GM19372 (cell line): Measurements from ENCODE around the gene FNDC3B.
"Not testable (repeated sequence)": the region's sequence is repeated elsewhere in the genome, so short reads cannot be mapped to it uniquely, and the experiment has no call there.

ENCODE experiments used
- ATAC-seq: cut with Tn5 transposase; IDR thresholded peaks from one replicate; pipeline ENCODE4 v1.9.1; 2021; ENCODE audit warnings: mild to moderate bottlenecking, low read depth, moderate library complexity; ENCODE audit not compliant: unreplicated experiment

Gene FNDC3B

DNA sequence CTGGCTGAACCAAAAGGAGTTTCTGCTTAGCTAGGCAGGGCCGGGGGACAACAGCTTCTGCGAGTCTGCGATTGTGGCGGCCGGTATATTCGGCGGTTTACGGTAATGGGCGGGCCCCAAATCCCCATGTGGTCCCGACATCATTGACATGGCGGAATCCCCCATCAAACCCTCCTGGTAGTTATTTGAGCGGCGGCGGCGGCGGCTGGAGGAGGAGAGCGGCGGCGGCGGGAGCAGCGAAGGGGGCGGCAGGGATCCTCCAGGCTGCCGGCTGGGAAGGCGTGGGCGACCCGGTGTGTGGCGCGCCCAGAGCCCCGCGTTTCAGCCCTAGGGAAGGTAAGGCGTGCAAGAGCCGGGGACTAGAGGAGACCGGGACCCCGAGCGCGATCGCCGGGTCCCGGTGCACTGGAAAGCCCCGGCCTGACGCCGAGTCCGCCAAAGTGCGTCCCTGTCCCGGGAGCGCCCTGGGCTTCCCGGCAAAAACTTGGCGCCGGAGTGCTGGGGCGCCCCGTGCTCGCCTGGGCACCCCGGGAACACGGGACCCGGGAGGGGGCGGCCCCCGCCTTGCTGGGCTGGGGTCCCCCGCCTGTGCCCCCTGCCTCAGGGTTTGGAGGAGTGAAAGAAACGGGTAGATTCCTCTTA, at the start of gene FNDC3B:
FNDC3B (plus strand) TSS at position 143 of the 642 bp plus-strand sequence. CDS start 72,902 bp downstream, outside the sequence.
- ATAC-seq = peak; percentile 70

DNA sequence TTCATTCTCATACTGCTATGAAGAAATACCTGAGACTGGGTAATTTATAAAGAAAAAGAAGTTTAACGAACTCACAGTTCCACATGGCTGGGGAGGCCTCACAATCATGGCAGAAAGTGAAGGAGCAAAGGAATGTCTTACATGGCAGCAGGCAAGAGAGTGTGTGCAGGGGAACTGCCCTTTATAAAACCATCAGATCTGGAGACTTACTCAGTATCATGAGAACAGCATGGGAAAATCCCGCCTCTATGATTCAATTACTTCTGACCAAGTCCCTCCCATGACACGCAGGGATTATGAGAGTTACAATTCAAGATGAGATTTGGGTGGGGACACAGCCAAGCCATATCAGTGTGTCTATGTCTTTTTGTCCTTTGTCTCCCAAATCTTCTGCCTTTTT, 49.1 kb upstream of the FNDC3B start:
- ATAC-seq = not testable (repeated sequence)

DNA sequence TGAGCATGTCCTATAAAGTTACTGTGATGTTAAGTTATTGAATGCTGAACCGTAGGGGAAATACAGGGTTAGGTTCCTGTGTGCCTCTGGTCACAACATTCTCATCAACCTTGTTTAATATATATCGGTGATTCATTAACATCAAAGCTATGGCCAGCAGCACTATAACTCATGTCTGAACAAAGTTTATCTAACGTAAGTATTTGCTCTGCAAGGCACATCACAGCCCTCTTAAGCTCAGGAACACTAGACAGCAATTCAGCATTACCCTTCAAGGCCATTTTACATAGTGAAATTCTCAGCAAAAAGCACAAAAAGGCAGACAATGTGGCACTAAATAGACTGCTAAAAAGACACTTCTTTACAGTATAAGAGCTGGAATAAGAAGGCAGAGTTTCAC, 48.2 kb upstream of the FNDC3B start:
- ATAC-seq = no peak

DNA sequence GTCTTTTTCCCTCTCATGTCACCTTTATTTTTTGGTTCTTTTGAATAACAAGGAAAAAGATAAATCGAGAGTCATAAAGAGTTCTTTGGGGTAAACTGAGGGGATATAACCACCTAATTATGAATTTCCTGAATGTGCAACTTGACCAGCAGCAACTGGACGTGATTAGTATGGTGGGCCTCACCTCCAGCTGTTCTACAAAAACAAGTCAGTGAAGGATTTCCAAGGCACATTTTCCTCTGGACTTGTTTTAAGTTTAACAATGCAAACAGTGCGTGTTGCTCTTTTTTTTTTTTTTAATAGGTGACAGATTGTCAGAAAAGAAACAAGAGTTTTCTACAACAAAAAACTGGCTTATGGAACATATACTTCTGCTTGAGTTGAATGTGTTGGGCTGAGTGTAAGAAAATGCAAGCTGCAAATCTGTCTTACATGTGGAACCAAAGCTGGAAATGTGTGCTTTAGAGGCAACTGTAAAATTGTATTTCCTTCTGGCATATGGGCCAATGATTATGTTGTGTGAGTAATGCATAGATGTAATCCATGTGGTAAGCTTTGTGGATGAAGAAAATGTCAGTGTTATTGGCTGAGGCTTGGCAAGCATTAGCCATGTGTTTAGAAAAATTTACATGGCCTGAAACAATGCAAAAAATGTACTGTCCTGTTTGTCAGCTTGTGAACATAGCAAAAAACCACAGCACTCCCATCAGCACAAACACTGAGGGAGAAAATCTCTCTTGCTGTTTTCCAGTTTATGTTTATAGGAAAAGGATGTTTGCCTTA, 44.5 kb upstream of the FNDC3B start:
- ATAC-seq = no peak

DNA sequence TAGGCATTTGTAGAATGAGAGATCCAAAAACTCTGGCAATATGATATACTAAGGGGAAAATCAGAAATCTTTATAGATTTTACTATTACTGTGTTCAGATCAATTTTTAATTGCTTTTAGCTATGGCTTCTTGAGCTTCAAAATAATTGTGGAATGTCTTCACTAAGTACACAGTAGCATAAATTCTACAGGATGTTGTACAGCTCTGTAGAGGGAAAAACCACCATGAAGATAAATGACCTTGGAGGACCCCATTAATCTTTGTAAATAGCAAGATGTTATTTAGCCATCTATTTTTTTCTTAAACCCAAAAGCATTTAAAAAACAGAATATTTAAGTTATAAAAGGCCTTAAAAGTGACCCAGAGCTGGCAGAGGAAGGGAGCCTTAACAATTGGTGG, 43.9 kb upstream of the FNDC3B start:
- no peak for ATAC-seq

DNA sequence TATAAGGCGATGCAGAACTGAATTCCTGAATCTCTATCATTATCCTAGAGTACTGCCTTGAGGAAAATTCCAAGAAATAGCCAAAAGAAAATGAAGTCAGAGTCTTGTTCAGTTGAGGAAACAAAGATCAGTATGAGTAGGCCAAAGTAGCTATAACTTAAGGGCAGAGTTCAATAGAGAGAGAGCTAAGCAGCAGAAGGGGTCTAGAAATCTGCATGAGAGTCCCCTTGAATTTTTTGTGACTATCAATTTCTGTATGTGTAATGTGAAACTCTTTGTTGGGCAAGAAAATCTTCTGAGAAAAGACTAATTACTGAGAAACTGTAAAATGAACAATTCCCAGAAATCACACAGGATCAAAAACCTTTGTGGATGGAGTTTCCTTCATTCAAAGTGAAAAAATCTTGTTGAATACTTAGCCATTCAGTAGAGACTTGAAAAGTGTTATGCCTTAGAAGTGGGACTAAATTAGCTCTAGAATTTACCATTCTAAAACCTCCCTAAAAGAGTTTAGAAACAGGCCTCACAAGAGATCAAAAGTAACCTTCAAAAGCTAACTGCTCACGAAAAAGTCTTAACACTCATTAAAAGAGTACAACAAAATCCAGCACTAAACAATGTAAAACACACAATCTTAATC, 43.1 kb upstream of the FNDC3B start:
- no peak for ATAC-seq

DNA sequence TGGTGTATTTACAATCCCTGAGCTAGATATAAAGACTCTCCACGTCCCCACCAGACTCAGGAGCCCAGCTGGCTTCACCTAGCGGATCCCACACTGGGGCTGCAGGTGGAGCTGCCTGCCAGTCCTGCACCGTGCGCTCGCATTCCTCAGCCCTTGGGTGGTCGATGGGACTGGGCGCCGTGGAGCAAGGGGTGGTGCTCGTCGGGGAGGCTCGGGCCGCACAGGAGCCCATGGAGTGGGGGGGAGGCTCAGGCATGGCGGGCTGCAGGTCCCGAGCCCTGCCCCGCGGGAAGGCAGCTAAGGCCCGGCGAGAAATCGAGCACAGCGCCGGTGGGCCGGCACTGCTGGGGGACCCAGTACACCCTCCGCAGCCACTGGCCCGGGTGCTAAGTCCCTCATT, 40.6 kb upstream of the FNDC3B start:
- not testable (repeated sequence) for ATAC-seq

DNA sequence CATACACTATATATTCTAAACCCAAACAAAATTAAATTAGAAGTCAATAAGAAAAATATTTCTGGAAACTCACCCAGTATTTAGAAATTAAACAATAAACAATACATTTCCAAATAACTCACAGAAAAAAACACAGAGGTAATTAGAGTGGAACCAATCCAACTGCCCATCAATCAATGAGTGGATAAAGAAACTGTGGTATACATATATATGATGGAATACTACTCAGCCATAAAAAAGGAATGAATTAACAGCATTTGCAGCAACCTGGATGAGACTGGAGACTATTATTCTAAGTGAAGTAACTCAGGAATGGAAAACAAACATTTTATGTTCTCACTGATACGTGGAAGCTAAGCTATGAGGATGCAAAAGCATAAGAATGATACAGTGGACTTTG, 37.8 kb upstream of the FNDC3B start:
- not testable (repeated sequence) for ATAC-seq

DNA sequence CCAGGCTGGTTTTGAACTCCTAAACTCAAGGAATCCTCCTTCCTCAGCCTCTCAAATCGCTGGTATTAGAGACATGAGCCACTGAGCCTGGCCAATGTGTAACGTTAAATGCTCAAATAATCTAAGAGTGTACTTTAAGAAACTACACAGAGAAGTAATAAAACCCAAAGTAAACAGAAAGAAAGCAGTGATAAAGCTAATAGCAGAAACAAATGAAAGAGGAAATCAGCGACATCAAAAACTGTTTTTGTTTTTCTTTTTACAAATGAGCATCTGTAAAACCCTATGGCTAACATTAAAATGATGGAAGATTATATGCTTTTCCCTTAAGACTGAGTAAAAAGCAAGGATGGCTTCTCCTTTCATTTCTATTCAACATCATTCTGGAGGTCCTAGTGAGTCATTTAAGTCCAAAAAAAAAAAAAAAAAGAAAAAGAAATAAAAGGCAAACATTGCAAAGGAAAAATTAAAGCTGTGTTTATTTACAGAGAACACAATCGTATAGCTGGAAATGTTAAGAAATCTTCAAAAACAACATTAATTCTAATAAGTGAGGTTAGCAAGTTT, 36.8 kb upstream of the FNDC3B start:
- ATAC-seq = no peak

DNA sequence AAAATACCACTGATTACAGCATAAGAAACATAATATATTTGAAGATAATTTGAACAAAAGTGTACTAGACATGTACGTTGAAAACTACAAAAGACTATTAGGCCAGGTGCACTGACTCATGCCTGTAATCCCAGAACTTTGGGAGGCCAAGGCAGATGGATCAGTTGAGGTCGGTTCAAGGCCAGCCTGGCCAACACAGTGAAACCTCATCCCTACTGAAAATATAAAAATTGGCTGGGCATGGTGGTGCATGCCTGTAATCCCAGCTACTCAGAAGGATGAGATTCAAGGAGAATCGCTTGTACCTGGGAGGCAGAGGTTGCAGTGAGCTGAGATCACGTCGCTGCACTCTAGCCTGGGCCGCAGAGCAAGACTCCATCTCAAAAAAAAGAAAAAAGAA, 36.2 kb upstream of the FNDC3B start:
- no peak for ATAC-seq

DNA sequence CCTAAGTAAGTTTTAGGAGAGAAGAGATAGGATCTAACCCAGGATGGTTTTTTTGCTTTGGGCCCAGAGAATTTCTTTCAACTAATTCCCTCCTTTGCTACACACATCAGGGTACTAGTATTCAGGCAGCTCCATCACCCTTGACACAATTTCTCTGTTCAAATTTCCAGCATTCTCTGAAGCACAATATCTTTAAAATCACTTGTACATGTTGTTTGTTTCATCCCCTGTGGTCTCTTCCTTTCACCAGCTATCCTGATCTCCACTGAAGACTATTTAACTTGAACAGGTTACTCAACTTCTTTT, 32.4 kb upstream of the FNDC3B start:
- ATAC-seq = no peak

DNA sequence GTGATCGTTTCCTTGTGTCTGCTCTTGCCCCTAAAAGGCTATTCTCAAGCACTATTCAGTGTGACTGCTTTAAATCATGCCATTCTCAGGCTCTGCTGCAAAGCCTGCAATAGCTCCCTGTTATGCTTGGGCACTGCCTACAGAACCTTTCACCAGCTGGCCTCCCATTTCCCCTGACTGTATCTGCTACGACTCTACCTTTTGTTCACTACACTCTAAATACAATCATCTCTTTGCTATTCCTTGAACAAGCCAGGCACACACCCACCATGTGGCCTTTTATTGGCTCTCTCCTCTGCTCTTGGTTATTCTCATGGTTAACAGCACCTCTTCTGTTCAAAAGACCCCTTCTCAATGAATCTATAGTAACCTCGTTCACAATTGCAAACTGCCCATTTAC, 29.6 kb upstream of the FNDC3B start:
- ATAC-seq = no peak

DNA sequence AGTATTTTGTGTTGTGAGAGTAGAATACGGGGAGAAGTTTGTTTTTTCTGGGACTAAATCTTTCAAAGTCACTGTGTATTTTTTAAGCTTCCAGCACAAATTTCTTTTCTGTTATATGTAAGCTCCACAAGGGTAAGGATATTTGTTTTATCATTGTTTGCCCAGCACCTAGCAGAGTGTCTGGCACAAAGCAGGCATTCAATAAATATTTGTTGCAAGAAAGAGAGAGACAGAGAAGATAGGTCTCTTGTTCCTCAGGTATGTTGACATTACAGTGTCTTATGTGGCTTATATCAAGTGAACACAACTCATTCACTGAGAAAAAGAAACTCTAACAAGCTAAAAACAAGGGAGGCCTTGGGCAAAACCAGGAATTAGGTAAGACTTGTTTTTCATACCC, 26.6 kb upstream of the FNDC3B start:
- ATAC-seq = no peak

DNA sequence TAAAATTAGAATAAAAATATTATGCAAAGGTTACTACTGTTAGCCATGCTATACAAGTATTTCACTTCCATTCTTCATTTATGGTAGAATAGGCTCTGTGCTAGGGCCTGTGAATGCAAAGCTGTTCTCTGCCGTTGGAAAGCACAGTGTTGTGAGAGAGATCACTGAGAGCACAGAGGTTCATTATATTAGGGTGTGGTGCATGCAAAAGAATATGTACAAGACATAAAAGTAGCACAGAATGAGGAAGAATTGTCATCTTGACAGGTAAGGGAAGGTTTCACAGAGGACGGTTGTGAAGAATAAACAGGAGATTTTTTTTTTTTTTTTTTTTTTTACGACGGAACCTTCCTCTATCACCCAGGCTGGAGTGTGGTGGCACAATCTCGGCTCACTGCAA, 25.2 kb upstream of the FNDC3B start:
- ATAC-seq = no peak

DNA sequence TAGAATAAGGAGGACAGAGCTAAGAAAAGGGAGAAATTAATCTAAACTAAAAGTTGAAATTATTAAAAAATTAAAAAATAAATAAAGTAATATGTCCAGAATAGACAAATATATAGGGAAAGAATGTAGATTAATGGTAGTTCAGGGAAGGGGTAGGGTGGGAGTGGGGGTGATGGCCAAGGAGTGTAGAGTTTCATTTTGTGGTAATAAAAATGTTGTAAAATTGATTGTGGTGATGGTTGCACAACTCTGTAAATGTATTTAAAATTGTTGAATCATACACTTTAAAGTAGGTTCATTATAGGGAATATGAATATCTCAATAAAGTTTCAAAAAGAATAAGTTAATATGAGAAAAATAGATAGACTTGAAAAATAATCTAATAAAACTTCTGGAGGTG, 21.0 kb upstream of the FNDC3B start:
- no peak for ATAC-seq

DNA sequence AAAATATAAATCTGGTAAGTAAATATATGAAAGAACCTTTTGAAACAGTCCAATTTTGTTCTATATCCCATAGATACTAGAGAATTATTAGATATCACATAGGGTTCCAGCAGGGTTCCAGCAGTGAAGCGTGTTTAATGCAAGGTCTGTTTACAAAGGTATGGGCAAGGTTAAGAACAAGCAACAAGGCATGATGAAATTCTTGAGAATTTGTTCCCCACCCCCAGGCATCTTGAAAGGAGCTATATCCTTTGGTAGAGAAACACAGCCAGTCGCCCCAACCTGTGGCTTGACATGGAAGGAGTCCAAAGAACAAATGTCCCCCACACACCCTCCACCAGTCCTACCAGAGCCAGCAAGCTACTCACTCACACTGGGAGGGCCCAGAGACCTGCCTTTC, 18.6 kb upstream of the FNDC3B start:
- ATAC-seq = no peak

DNA sequence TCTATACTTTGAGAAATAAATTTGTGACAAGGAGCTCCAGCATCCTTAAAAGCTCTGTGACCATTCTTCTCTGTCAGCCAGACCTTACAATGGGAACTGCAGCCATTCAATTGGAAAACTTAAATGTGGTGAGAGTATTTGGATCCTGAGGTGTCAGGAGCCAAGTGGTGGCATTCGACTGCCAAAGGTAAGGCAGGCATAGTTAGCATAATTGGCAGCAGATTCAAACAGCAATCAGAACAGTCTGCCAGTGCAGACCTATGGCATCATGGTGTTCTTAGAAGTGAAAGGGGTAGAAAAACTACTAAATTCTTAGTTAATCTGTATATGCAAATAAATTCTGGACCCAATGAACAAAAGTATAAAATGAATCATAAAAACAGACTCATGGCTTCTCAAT, 18.2 kb upstream of the FNDC3B start:
- no peak for ATAC-seq

DNA sequence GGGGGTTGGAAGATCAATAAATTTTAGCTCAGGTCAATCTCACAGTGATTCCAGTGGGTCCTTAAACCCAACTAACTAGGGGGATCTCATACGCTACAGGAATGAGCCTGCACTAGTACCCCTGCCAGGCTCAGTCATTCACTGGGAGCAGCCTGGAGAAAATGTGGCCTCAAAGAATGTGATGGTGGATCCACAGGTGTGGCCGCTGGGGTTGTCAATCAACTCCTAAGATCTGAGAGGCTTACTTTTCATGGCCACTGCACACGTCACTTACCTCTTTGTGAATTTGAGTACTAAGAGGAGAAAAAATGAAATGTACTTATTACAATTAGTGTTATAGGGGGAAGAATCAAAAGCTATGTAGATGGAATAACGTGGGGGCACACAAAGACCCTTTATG, 17.5 kb upstream of the FNDC3B start:
- ATAC-seq = no peak

DNA sequence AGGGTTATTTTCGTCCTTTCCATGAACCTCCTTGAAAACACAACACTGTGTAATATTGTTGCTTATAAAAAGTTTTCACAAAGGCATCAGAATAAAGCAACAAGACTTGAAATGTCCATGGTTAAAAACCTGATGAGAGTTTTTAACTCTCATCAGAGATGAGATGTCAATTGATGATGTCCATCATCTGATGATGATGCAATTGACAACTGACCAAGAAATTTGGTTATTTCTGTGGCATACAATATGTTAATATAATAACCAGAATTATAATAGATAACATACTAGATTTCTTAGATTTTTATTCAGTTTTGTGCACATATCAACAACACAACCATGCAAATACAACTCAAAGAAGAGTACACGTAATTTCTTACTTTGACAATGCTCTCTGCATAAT, 15.5 kb upstream of the FNDC3B start:
- ATAC-seq = no peak

DNA sequence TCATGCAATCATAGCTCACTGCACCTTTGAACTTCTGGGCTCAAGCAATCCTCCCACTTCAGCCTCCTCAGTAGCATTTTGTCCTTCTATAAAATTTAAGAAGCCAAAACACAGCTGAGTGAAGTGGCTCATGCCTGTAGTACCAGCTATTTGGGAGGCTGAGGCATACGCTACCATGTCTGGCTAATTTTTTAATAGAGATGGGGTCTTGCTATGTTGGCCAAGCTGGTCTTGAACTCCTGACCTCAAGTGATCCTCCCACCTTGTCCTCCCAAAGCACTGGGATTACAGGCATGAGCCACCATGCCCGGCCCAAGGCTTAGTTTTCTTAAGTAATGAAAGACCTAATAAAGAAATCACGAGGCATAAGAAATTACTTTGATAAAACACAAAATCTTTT, 14.7 kb upstream of the FNDC3B start:
- no peak for ATAC-seq

DNA sequence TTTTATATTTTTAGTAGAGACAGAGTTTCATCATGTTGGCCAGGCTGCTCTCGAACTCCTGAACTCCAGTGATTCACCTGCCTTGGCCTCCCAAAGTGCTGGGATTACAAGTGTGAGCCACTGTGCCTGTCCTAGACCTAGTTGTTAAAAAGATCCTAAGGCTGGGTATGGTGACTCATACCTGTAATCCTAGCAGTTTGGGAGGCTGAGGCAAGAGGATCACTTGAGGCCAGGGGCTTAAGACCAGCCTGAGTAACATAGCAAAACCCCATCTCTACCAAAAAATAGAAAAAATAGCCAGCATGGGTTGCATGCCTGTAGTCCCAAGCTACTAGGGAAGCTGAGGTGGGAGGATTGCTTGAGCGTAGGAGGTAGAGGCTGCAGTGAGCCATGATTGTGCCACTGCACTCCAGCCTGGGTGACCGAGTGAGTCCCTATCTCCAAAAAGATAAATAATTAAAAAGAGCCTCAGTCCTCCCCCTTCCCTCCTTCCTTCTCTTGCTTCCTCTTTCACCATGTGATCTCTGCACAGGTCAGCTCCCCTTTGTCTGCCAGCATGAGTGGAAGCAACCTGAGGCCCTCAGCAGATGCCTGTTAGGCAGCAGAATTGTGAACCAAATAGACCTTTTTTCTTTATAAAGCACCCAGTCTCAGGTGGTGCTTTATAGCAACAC, 9.8 kb upstream of the FNDC3B start:
- ATAC-seq = no peak
